ENCODE data around the gene NUDT2. TPM values are rescaled to one million over a fixed set of nuclear protein-coding genes. Genes with fewer than 3 reads are reported as not detected.

Gene NUDT2
- polyA plus RNA-seq, 4 donors: 24.9 to 47.3 (median 31.5) TPM

- Histone ChIP-seq H3K27me3 (ENCODE audit: control insufficient read depth in 3 of 3, insufficient read depth in 3 of 3, low read length in 3 of 3) (peaks cover 0 to 18% (median 0%) of the 10 kb centered on the region in 3 donors), H3K9me3 (ENCODE audit: control insufficient read depth in 2 of 2, insufficient read depth in 1 of 2, low read depth in 1 of 2, low read length in 1 of 2) (peaks cover 0 to 32% of the 10 kb centered on the region in 2 donors), H3K4me1 (ENCODE audit: control insufficient read depth in 3 of 3, insufficient read depth in 2 of 3, low read depth in 1 of 3, low read length in 2 of 3) (peaks cover 0 to 24% (median 2%) of the 10 kb centered on the region in 3 donors), H3K36me3 (ENCODE audit: control insufficient read depth in 3 of 3, insufficient read depth in 2 of 3, low read depth in 1 of 3, low read length in 3 of 3) (peaks cover 3 to 70% (median 25%) of the 10 kb centered on the region in 3 donors), H3K27ac (ENCODE audit: low read depth in 1 of 3, low read length in 2 of 3) (no peak overlapping the region), H3K4me3 (ENCODE audit: low read depth in 1 of 3, low read length in 3 of 3) (no peak overlapping the region)
- WGBS, 3 donors: 91 to 94% (median 92%) methylated on average over 4 of the region's 4 CpGs
- DNase-seq (no peak), FAIRE-seq (no peak)
Measured at GRCh38 chr9:34369636-34370035, 40.3 kb downstream of the NUDT2 start.

GRCh38 chr9:34370335-34370969 is 41.1 kb downstream of the NUDT2 start:
- Histone ChIP-seq H3K27ac (ENCODE audit: low read depth in 1 of 3, low read length in 2 of 3) (no peak overlapping the region), H3K9me3 (ENCODE audit: control insufficient read depth in 2 of 2, insufficient read depth in 1 of 2, low read depth in 1 of 2, low read length in 1 of 2) (peaks cover 0 to 32% of the 10 kb centered on the region in 2 donors), H3K27me3 (ENCODE audit: control insufficient read depth in 3 of 3, insufficient read depth in 3 of 3, low read length in 3 of 3) (peaks cover 0 to 18% (median 0%) of the 10 kb centered on the region in 3 donors), H3K36me3 (ENCODE audit: control insufficient read depth in 3 of 3, insufficient read depth in 2 of 3, low read depth in 1 of 3, low read length in 3 of 3) (peaks cover 3 to 65% (median 25%) of the 10 kb centered on the region in 3 donors), H3K4me1 (ENCODE audit: control insufficient read depth in 3 of 3, insufficient read depth in 2 of 3, low read depth in 1 of 3, low read length in 2 of 3) (peaks cover 0 to 31% (median 2%) of the 10 kb centered on the region in 3 donors), H3K4me3 (ENCODE audit: low read depth in 1 of 3, low read length in 3 of 3) (no peak overlapping the region)
- 76 to 93% (median 81%) methylated on average over 20 to 23 of the region's 23 CpGs for WGBS, 3 donors
- DNase-seq (no peak), FAIRE-seq (no peak)

GRCh38 chr9:34370970-34371880 is 41.9 kb downstream of the NUDT2 start:
- FAIRE-seq (no peak), DNase-seq (no peak)
- no peak overlapping the region for H3K27ac ChIP-seq (ENCODE audit: low read depth in 1 of 3, low read length in 2 of 3)
- H3K4me3 ChIP-seq (ENCODE audit: low read depth in 1 of 3, low read length in 3 of 3): no peak overlapping the region
- H3K4me1 ChIP-seq (ENCODE audit: control insufficient read depth in 3 of 3, insufficient read depth in 2 of 3, low read depth in 1 of 3, low read length in 2 of 3): peaks cover 0 to 36% (median 2%) of the 10 kb centered on the region in 3 donors
- peaks cover 0 to 18% (median 0%) of the 10 kb centered on the region in 3 donors for H3K27me3 ChIP-seq (ENCODE audit: control insufficient read depth in 3 of 3, insufficient read depth in 3 of 3, low read length in 3 of 3)
- WGBS, 3 donors: 71 to 94% (median 92%) methylated on average over 104 to 105 of the region's 105 CpGs
- peaks cover 3 to 63% (median 24%) of the 10 kb centered on the region in 3 donors for H3K36me3 ChIP-seq (ENCODE audit: control insufficient read depth in 3 of 3, insufficient read depth in 2 of 3, low read depth in 1 of 3, low read length in 3 of 3)
- H3K9me3 ChIP-seq (ENCODE audit: control insufficient read depth in 2 of 2, insufficient read depth in 1 of 2, low read depth in 1 of 2, low read length in 1 of 2): peaks cover 0 to 32% of the 10 kb centered on the region in 2 donors

GRCh38 chr9:34371886-34372466 is 42.6 kb downstream of the NUDT2 start:
- peaks cover 3 to 61% (median 19%) of the 10 kb centered on the region in 3 donors for H3K36me3 ChIP-seq (ENCODE audit: control insufficient read depth in 3 of 3, insufficient read depth in 2 of 3, low read depth in 1 of 3, low read length in 3 of 3)
- H3K27me3 ChIP-seq (ENCODE audit: control insufficient read depth in 3 of 3, insufficient read depth in 3 of 3, low read length in 3 of 3): peaks cover 0 to 18% (median 0%) of the 10 kb centered on the region in 3 donors
- DNase-seq: no peak
- peaks cover 0 to 30% of the 10 kb centered on the region in 2 donors for H3K9me3 ChIP-seq (ENCODE audit: control insufficient read depth in 2 of 2, insufficient read depth in 1 of 2, low read depth in 1 of 2, low read length in 1 of 2)
- no peak overlapping the region for H3K27ac ChIP-seq (ENCODE audit: low read depth in 1 of 3, low read length in 2 of 3)
- FAIRE-seq: no peak
- no peak overlapping the region for H3K4me3 ChIP-seq (ENCODE audit: low read depth in 1 of 3, low read length in 3 of 3)
- WGBS, 3 donors: 85 to 97% (median 95%) methylated on average over 60 of the region's 60 CpGs
- H3K4me1 ChIP-seq (ENCODE audit: control insufficient read depth in 3 of 3, insufficient read depth in 2 of 3, low read depth in 1 of 3, low read length in 2 of 3): peaks cover 0 to 34% (median 2%) of the 10 kb centered on the region in 3 donors

- H3K4me1 ChIP-seq (ENCODE audit: control insufficient read depth in 3 of 3, insufficient read depth in 2 of 3, low read depth in 1 of 3, low read length in 2 of 3): peaks cover 0 to 38% (median 2%) of the 10 kb centered on the region in 3 donors
- no peak overlapping the region for H3K4me3 ChIP-seq (ENCODE audit: low read depth in 1 of 3, low read length in 3 of 3)
- H3K27me3 ChIP-seq (ENCODE audit: control insufficient read depth in 3 of 3, insufficient read depth in 3 of 3, low read length in 3 of 3): peaks cover 0 to 18% (median 0%) of the 10 kb centered on the region in 3 donors
- 82 to 95% (median 93%) methylated on average over 41 of the region's 41 CpGs for WGBS, 3 donors
- H3K27ac ChIP-seq (ENCODE audit: low read depth in 1 of 3, low read length in 2 of 3): no peak overlapping the region
- FAIRE-seq (no peak), DNase-seq (no peak)
- peaks cover 0 to 30% of the 10 kb centered on the region in 2 donors for H3K9me3 ChIP-seq (ENCODE audit: control insufficient read depth in 2 of 2, insufficient read depth in 1 of 2, low read depth in 1 of 2, low read length in 1 of 2)
- H3K36me3 ChIP-seq (ENCODE audit: control insufficient read depth in 3 of 3, insufficient read depth in 2 of 3, low read depth in 1 of 3, low read length in 3 of 3): peaks cover 3 to 58% (median 19%) of the 10 kb centered on the region in 3 donors
Measured at GRCh38 chr9:34372467-34373011, 43.2 kb downstream of the NUDT2 start.

GRCh38 chr9:34373749-34374148 is 44.4 kb downstream of the NUDT2 start:
- peak overlapping the region in 1 of 3 donors; percentile 27 for H3K4me3 ChIP-seq (ENCODE audit: low read depth in 1 of 3, low read length in 3 of 3)
- H3K36me3 ChIP-seq (ENCODE audit: control insufficient read depth in 3 of 3, insufficient read depth in 2 of 3, low read depth in 1 of 3, low read length in 3 of 3): peaks cover 3 to 51% (median 19%) of the 10 kb centered on the region in 3 donors
- DNase-seq: no peak
- peaks cover 0 to 18% (median 0%) of the 10 kb centered on the region in 3 donors for H3K27me3 ChIP-seq (ENCODE audit: control insufficient read depth in 3 of 3, insufficient read depth in 3 of 3, low read length in 3 of 3)
- peaks cover 0 to 40% (median 2%) of the 10 kb centered on the region in 3 donors for H3K4me1 ChIP-seq (ENCODE audit: control insufficient read depth in 3 of 3, insufficient read depth in 2 of 3, low read depth in 1 of 3, low read length in 2 of 3)
- WGBS, 3 donors: 78 to 91% (median 84%) methylated on average over 2 of the region's 2 CpGs
- peaks cover 0 to 24% of the 10 kb centered on the region in 2 donors for H3K9me3 ChIP-seq (ENCODE audit: control insufficient read depth in 2 of 2, insufficient read depth in 1 of 2, low read depth in 1 of 2, low read length in 1 of 2)
- no peak for FAIRE-seq
- peak overlapping the region in 2 of 3 donors; percentile 39 to 86 for H3K27ac ChIP-seq (ENCODE audit: low read depth in 1 of 3, low read length in 2 of 3)

GRCh38 chr9:34374339-34374738 is 45.0 kb downstream of the NUDT2 start:
- DNase-seq (peak; percentile 2 to 32), FAIRE-seq (no peak)
- WGBS, 3 donors: 33 to 73% (median 49%) methylated on average over 3 of the region's 3 CpGs
- peaks cover 0 to 42% (median 2%) of the 10 kb centered on the region in 3 donors for H3K4me1 ChIP-seq (ENCODE audit: control insufficient read depth in 3 of 3, insufficient read depth in 2 of 3, low read depth in 1 of 3, low read length in 2 of 3)
- peaks cover 3 to 45% (median 19%) of the 10 kb centered on the region in 3 donors for H3K36me3 ChIP-seq (ENCODE audit: control insufficient read depth in 3 of 3, insufficient read depth in 2 of 3, low read depth in 1 of 3, low read length in 3 of 3)
- peaks cover 0 to 19% of the 10 kb centered on the region in 2 donors for H3K9me3 ChIP-seq (ENCODE audit: control insufficient read depth in 2 of 2, insufficient read depth in 1 of 2, low read depth in 1 of 2, low read length in 1 of 2)
- peak overlapping the region; percentile 7 to 86 (median 39) for H3K27ac ChIP-seq (ENCODE audit: low read depth in 1 of 3, low read length in 2 of 3)
- peak overlapping the region in 2 of 3 donors; percentile 27 to 96 for H3K4me3 ChIP-seq (ENCODE audit: low read depth in 1 of 3, low read length in 3 of 3)
- peaks cover 0 to 18% (median 0%) of the 10 kb centered on the region in 3 donors for H3K27me3 ChIP-seq (ENCODE audit: control insufficient read depth in 3 of 3, insufficient read depth in 3 of 3, low read length in 3 of 3)
